Spleen (tissue), 11 donors: ENCODE data around the gene RFX8. TPM values are rescaled to one million over a fixed set of nuclear protein-coding genes. Genes with fewer than 3 reads are reported as not detected.

ENCODE experiments used
- DNase-seq: peaks from one replicate; pipeline ENCODE4 v3.0.0-alpha.2; 2020
- H3K27ac ChIP-seq, 8 donors: fragments of 200-600 bp; sonication (generic) in 7 of 8; 1 replicate in 4 of 8; 2 replicates in 4 of 8; pipeline versions ENCODE4 v1.5.0 to v1.8.0; 2016 to 2021; ENCODE audit warnings: inconsistent platforms in 4 of 8, mild to moderate bottlenecking in 4 of 8, moderate library complexity in 1 of 8
- H3K27me3 ChIP-seq, 7 donors: fragments of 200-600 bp; sonication (generic) in 6 of 7; replicated peaks in 1 of 7; 1 replicate in 4 of 7; 2 replicates in 3 of 7; pipeline versions ENCODE4 v1.5.0 to v1.8.0; 2016 to 2021; ENCODE audit warnings: inconsistent platforms in 3 of 7, mild to moderate bottlenecking in 1 of 7
- H3K36me3 ChIP-seq, 6 donors: fragments of 200-600 bp; sonication (generic) in 5 of 6; 1 replicate in 4 of 6; 2 replicates in 2 of 6; pipeline versions ENCODE4 v1.5.0 to v1.8.0; 2016 to 2021; ENCODE audit warnings: inconsistent platforms in 2 of 6
- H3K4me1 ChIP-seq, 6 donors: fragments of 200-600 bp; sonication (generic) in 5 of 6; 1 replicate in 3 of 6; 2 replicates in 3 of 6; pipeline versions ENCODE4 v1.5.0 to v1.8.0; 2016 to 2021; ENCODE audit warnings: inconsistent platforms in 3 of 6
- H3K4me3 ChIP-seq, 8 donors: fragments of 200-600 bp; sonication (generic) in 7 of 8; 1 replicate in 4 of 8; 2 replicates in 4 of 8; pipeline versions ENCODE4 v1.5.0 to v1.8.0; 2016 to 2021; ENCODE audit warnings: inconsistent platforms in 4 of 8, mild to moderate bottlenecking in 4 of 8, moderate library complexity in 2 of 8
- H3K9me3 ChIP-seq, 8 donors: fragments of 200-600 bp; sonication (generic) in 7 of 8; 1 replicate in 4 of 8; 2 replicates in 4 of 8; pipeline versions ENCODE4 v1.5.0 to v1.8.0; 2016 to 2021; ENCODE audit warnings: inconsistent platforms in 4 of 8
- CTCF ChIP-seq, 11 experiments: fragments of 200-600 bp in 7 of 11; fragments of 450-650 bp in 4 of 11; sonication (generic) in 4 of 11; IDR thresholded peaks in 8 of 11; conservative IDR thresholded peaks in 3 of 11; 1 replicate in 7 of 11; 2 replicates in 4 of 11; pipeline versions ENCODE4 v1.4.0 to v1.8.0; 2016 to 2021; ENCODE audit warnings: antibody characterized with exemption in 11 of 11, inconsistent platforms in 4 of 11, mild to moderate bottlenecking in 1 of 11
- POLR2A ChIP-seq, 3 donors: fragments of 450-650 bp; IDR thresholded peaks; one replicate each; pipeline ENCODE4 v1.5.1; 2017; ENCODE audit warnings: antibody characterized with exemption in 3 of 3, mild to moderate bottlenecking in 1 of 3
- POLR2AphosphoS5 ChIP-seq, 3 donors: sonication (generic); formaldehyde crosslinking; IDR thresholded peaks; one replicate each; pipeline ENCODE4 v1.5.1; 2017; ENCODE audit warnings: antibody characterized with exemption in 3 of 3
- WGBS, 5 donors: extraction: QIAGEN DNeasy Blood & Tissue Kit in 3 of 5; methylation state at CpG; one replicate each; pipeline versions ENCODE4 v1.1.5 to v1.1.7; 2013 to 2018; 5-methylcytosine and 5-hydroxymethylcytosine counted together
- intact Hi-C: fragments of 100-400 bp; cut with DNase I; formaldehyde crosslinking; loops from one replicate; pipeline ENCODE4 v1.15.0; 2023; ENCODE audit warnings: low total_unique reads
- polyA plus RNA-seq, 3 donors: library from polyadenylated mRNA; stranded (reverse); fragments of 200-250 nt; gene quantifications; one replicate each; pipeline ENCODE4 v1.2.1, GENCODE V29; 2013
- total RNA-seq, 7 donors: library from RNA; depleted of rRNA in 3 of 7; stranded (reverse); fragments of >200 nt in 3 of 7; fragmentation: NEBNext Ultra II Directional in 4 of 7; extraction: Animal tissue kit (Norgen Biotek cat#: 25700) in 4 of 7; gene quantifications; one replicate each; pipeline versions ENCODE4 v1.1.0 to v1.2.1, GENCODE V29; 2016 to 2021
- donor health status: healthy with polysubstance abuse.
- donor health status: DM: no; HTN: no; CAD: no; lungs with moderate emphysema.
- donor health status: DM: no; HTN: no; CAD: no.
- donor health status: Bipolar disorder and iron deficiency.
- donor health status: healthy.
- donor health status: DM: no; HTN: no; CAD: no.
- donor health status: DM: yes; HTN: yes; CAD: no.

Gene RFX8
- total and polyA plus RNA-seq, 10 donors, result 0.12 to 0.29 (median 0.13) TPM; not detected in 5

- Histone ChIP-seq H3K36me3 (no peaks in the 10 kb centered on the region), H3K27ac (no peak overlapping the region), H3K9me3 (peaks cover 0 to 6% (median 4%) of the 10 kb centered on the region in 8 donors), H3K27me3 (no peaks in the 10 kb centered on the region), H3K4me1 (peaks cover 0 to 48% (median 25%) of the 10 kb centered on the region in 6 donors), H3K4me3 (no peak overlapping the region)
- TF ChIP-seq POLR2A (IDR thresholded peaks at IDR 0.05) (no peak), CTCF (IDR thresholded peaks at IDR 0.05 in 8 of 11, conservative IDR thresholded peaks at IDR 0.05 in 3 of 11) (no peak), POLR2AphosphoS5 (IDR thresholded peaks at IDR 0.05) (no peak)
- WGBS, 5 donors, result 94 to 99% (median 97%) methylated on average over 5 of the region's 5 CpGs
- intact Hi-C loops, result no loop called here
- no peak for DNase-seq
Measured at GRCh38 chr2:101516349-101516748, 41.4 kb upstream of the RFX8 start.

GRCh38 chr2:101515477-101515876, 40.6 kb upstream of the RFX8 start:
- Histone ChIP-seq H3K27me3 (no peaks in the 10 kb centered on the region), H3K9me3 (peaks cover 0 to 6% (median 4%) of the 10 kb centered on the region in 8 donors), H3K4me1 (peaks cover 0 to 45% (median 23%) of the 10 kb centered on the region in 6 donors), H3K36me3 (no peaks in the 10 kb centered on the region), H3K4me3 (no peak overlapping the region), H3K27ac (peak overlapping the region in 5 of 8 donors; percentile 13 to 49 (median 28))
- intact Hi-C loops, result no loop called here
- DNase-seq, result no peak
- WGBS, 5 donors, result 26 to 40% (median 33%) methylated on average over 5 of the region's 5 CpGs
- TF ChIP-seq POLR2AphosphoS5 (IDR thresholded peaks at IDR 0.05) (no peak), CTCF (IDR thresholded peaks at IDR 0.05 in 8 of 11, conservative IDR thresholded peaks at IDR 0.05 in 3 of 11) (no peak)

GRCh38 chr2:101512993-101513392, 38.1 kb upstream of the RFX8 start:
- intact Hi-C loops, result no loop called here
- 82 to 96% (median 89%) methylated on average over 3 of the region's 3 CpGs for WGBS, 5 donors
- peaks cover 0 to 6% (median 4%) of the 10 kb centered on the region in 8 donors for H3K9me3 ChIP-seq
- no peak overlapping the region for H3K27ac ChIP-seq
- no peak for DNase-seq
- no peaks in the 10 kb centered on the region for H3K36me3 ChIP-seq
- H3K4me1 ChIP-seq, result peaks cover 0 to 38% (median 9%) of the 10 kb centered on the region in 6 donors
- H3K4me3 ChIP-seq, result no peak overlapping the region
- no peaks in the 10 kb centered on the region for H3K27me3 ChIP-seq
- no peak for TF ChIP-seq POLR2AphosphoS5 (IDR thresholded peaks at IDR 0.05)
- TF ChIP-seq POLR2A (IDR thresholded peaks at IDR 0.05), result no peak
- no peak for TF ChIP-seq CTCF (IDR thresholded peaks at IDR 0.05 in 8 of 11, conservative IDR thresholded peaks at IDR 0.05 in 3 of 11)

- Histone ChIP-seq H3K4me3 (no peak overlapping the region), H3K4me1 (peaks cover 0 to 28% (median 3%) of the 10 kb centered on the region in 6 donors), H3K27ac (no peak overlapping the region), H3K27me3 (no peaks in the 10 kb centered on the region), H3K9me3 (no peaks in the 10 kb centered on the region), H3K36me3 (no peaks in the 10 kb centered on the region)
- intact Hi-C loops, result no loop called here
- 82 to 100% (median 92%) methylated on average over 1 of the region's 1 CpG for WGBS, 5 donors
- no peak for DNase-seq
- TF ChIP-seq POLR2A (IDR thresholded peaks at IDR 0.05), result no peak
- TF ChIP-seq CTCF (IDR thresholded peaks at IDR 0.05 in 8 of 11, conservative IDR thresholded peaks at IDR 0.05 in 3 of 11), result no peak
- TF ChIP-seq POLR2AphosphoS5 (IDR thresholded peaks at IDR 0.05), result no peak
Measured at GRCh38 chr2:101511381-101511780, 36.5 kb upstream of the RFX8 start.
